ENCODE data around the gene COPG1.

COPG1 gene

DNA sequence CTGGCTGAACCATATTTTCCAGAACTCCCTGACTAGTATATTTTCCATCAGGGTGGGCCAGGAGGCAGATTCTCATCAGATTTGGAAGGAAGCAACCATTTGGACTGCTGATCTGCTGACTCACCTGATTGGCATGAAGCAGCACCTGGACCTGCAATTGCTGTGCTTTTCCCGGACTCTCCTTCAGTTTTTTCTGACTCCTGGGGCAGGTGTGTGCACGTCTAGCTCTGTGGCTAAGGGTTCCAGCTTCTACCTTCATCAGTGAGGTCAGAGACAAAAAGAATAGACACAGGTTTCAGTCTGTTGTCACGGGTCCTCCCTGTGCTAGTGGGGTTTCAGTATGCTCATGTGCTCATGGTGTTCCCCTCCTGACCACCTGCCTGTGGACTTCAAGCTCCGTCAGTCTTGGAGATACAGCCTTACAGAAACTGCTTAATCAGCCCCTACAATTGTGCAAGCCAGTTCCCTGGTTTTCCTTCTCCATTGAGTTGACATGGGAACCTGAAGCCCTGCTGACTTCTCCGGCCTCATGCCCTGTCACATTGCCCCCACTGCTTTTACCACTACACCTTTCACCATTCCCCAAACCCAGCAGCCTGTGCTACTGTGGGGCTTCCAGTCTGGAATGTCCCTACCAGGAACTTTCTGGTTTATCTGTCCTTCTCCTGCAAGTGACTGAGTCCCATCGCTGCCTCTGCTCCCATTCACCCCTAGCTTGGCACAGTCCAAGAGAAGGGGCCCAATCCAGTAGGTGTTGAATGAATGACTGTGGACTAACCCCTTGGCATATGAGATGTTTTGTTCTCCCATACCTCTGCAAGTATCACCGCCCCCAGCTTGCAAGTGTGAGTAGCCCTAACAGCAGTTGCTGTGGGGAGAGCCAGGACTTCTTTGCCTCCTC is 61.0 kb downstream of the COPG1 start:
- Histone ChIP-seq H3K36me3 (ENCODE audit: insufficient read depth, low read length) (no peaks in the 10 kb centered on the region), H3K27me3 (ENCODE audit: insufficient read depth, low read length) (no peaks in the 10 kb centered on the region), H3K27ac (ENCODE audit: low read depth, low read length) (no peak overlapping the region), H3K9ac (ENCODE audit: low read depth, low read length) (no peak overlapping the region), H3K4me3 (ENCODE audit: low read length) (no peak overlapping the region), H3K4me1 (ENCODE audit: insufficient read depth, low read length) (peaks cover 12% of the 10 kb centered on the region), H3K9me3 (ENCODE audit: insufficient read depth, low read depth, low read length) (no peaks in the 10 kb centered on the region)
- 87% methylated on average over 7 of the region's 7 CpGs for WGBS

DNA sequence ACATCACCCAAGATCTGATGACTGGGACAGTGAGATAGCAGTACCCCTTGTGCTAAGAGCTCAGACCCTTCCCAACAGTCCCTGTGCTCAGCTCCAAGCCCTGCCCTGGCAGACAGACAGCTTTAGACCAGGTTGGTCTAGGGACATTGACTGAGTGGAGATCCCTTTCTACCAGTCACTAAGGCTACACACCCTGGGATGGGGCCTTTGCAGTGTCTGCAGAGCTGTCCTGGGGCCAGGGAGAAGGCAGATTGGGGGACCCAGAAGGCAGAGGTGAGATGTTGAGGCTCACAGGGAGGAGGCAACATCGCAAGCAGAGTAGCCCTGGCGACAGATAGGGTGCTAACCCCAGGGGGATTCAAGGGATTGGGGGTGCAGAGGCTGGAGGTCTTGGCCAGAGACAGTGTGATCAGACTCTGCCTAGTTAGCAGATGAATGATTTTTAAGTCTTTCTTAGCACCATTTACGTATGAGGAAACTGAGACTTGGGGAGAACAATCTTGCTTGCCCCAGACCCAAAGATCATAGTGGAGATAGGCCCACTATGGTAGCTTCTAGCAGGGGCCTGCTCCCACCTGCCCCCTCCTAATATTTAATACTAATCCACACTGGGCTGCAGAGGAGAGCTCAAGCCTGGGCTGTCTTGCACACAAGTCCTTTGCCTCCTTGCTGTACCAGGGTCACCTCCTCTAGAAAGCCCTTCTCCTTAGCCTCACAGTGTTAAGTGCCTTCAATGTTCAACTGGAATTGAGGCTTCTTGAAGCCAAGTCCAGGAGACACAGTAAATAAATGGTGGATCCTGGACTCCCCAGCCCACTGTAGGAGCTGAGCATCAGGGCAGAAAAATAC is 61.9 kb downstream of the COPG1 start:
- WGBS = 96% methylated on average over 3 of the region's 3 CpGs
- Histone ChIP-seq H3K36me3 (ENCODE audit: insufficient read depth, low read length) (no peaks in the 10 kb centered on the region), H3K9me3 (ENCODE audit: insufficient read depth, low read depth, low read length) (no peaks in the 10 kb centered on the region), H3K9ac (ENCODE audit: low read depth, low read length) (no peak overlapping the region), H3K4me3 (ENCODE audit: low read length) (no peak overlapping the region), H3K27ac (ENCODE audit: low read depth, low read length) (no peak overlapping the region), H3K4me1 (ENCODE audit: insufficient read depth, low read length) (peaks cover 9% of the 10 kb centered on the region), H3K27me3 (ENCODE audit: insufficient read depth, low read length) (no peaks in the 10 kb centered on the region)

DNA sequence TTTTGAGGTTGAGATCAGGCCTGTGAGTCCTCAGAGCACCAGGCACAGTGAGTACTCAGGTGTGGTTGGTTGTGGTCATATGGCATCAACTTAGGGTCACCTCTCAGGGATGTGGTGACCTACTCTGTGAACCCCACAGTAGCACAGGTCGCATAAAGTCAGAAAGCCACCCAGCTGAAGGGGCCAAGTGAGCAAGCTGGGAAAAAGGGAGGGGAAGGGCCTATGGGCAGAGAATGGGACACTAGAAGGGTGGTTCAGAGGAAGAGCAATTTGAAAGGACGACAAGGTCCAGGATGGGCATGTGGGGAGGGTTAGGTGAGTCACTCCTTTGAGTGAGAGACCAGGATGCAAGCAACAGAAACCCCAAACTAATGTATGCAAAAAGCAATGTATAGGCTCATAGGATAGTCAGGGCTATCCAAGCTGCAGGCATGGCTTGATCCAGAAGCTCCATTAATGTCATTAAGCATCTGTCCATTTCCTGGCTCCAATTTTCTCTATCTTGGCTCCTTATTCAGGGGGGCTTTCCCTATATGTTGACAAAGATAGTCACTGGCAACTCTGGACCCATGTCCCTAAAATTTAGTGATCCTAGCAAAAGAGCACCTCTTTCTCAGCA is 62.7 kb downstream of the COPG1 start:
- no peak overlapping the region for H3K9ac ChIP-seq (ENCODE audit: low read depth, low read length)
- 81% methylated on average over 2 of the region's 2 CpGs for WGBS

DNA sequence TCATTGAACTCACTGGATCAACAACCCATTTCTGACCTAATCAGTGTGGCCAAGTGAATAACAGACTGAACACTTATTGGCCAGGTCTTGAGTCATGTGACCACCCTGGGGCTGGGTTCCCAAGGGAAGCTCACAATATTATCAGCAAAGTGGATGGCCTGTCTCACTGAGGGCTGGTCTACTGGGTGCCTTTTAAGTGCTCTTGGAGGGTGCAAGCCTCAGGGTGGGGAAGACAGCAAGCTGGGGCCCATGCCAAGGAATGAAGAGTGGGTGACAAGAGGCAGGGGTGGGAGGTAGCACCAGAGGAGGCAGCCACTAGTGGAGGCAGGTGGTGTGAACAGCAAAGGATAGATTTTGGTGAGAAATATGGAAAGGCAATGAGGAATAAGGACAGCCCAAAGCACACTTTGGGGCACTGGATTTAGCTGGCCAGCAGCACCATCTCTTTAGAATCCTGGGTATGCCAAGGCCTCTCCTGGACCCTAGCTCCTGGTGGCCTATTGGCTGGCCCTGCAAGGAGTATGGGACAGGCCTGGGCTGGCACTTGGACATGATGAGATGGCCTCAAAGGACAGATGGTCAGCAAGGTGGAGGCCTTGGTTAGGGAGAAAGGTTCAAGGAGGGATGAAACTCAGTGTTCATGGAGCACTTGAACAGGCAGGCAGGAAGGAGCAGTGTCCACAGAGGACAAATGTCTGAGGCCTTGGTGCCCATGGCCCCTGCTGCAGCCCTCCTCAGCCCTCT is 63.4 kb downstream of the COPG1 start:
- H3K27ac ChIP-seq (ENCODE audit: low read depth, low read length) = no peak overlapping the region
- H3K9ac ChIP-seq (ENCODE audit: low read depth, low read length) = no peak overlapping the region
- no peaks in the 10 kb centered on the region for H3K36me3 ChIP-seq (ENCODE audit: insufficient read depth, low read length)
- no peaks in the 10 kb centered on the region for H3K27me3 ChIP-seq (ENCODE audit: insufficient read depth, low read length)
- H3K4me1 ChIP-seq (ENCODE audit: insufficient read depth, low read length) = peaks cover 9% of the 10 kb centered on the region
- H3K4me3 ChIP-seq (ENCODE audit: low read length) = no peak overlapping the region
- H3K9me3 ChIP-seq (ENCODE audit: insufficient read depth, low read depth, low read length) = no peaks in the 10 kb centered on the region

More for the DNA sequence above, 62.7 kb downstream of the COPG1 start:
- Histone ChIP-seq H3K4me3 (ENCODE audit: low read length) (no peak overlapping the region), H3K4me1 (ENCODE audit: insufficient read depth, low read length) (peaks cover 9% of the 10 kb centered on the region), H3K36me3 (ENCODE audit: insufficient read depth, low read length) (no peaks in the 10 kb centered on the region), H3K9me3 (ENCODE audit: insufficient read depth, low read depth, low read length) (no peaks in the 10 kb centered on the region), H3K27me3 (ENCODE audit: insufficient read depth, low read length) (no peaks in the 10 kb centered on the region), H3K27ac (ENCODE audit: low read depth, low read length) (no peak overlapping the region)

DNA sequence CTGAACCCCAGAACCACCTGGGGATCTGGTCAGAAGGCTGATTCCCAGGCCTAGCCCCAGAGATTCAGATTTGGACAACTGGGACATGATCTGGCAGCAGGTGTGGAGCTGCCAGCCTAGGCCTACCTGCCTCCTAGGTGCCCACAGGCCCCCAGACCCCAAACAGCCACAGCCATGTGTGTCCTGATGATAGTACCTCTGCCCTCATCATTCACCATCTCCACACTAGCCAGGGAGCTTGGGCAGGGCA is 63.9 kb downstream of the COPG1 start:
- Histone ChIP-seq H3K27ac (ENCODE audit: low read depth, low read length) (no peak overlapping the region), H3K27me3 (ENCODE audit: insufficient read depth, low read length) (no peaks in the 10 kb centered on the region), H3K4me1 (ENCODE audit: insufficient read depth, low read length) (peaks cover 9% of the 10 kb centered on the region), H3K9me3 (ENCODE audit: insufficient read depth, low read depth, low read length) (no peaks in the 10 kb centered on the region), H3K4me3 (ENCODE audit: low read length) (no peak overlapping the region), H3K36me3 (ENCODE audit: insufficient read depth, low read length) (no peaks in the 10 kb centered on the region), H3K9ac (ENCODE audit: low read depth, low read length) (no peak overlapping the region)

DNA sequence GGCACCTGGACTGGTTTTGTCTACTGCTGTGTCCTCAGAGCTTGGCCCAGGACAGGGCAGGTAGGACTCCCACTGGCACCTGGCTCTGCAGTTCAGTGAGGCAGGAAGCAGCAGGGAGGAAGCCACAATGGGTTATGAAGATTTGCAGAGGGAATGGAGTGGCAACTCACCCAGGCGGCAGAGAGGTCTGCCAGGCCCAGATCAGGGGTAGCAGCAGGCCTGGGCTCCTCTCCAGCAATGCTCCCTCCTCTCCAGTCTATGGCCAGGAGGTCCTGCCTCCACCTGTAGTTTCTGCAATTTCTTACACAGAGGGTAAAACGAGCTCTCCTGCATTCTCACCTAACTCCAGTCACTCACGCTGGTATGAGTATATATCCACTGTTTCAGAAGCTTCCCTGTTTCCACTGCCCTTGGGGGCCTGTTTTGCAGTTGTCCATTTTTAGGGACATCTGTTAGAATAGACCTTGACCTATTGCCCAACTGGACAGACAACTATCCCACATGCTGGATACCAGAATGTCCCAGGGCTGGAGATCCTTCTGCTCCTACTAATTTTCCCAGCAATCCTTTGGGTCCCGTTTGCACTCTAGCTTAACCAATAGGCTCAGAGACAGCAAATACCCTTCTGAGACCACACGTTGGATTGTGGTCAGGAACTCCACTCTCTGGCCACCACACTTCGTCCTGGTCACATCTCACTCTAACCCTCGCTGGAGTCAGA is 64.4 kb downstream of the COPG1 start:
- H3K9ac ChIP-seq (ENCODE audit: low read depth, low read length) = peak overlapping the region; percentile 85; the same call in 1 of the 2 replicates
- no peak overlapping the region for H3K27ac ChIP-seq (ENCODE audit: low read depth, low read length)
- no peaks in the 10 kb centered on the region for H3K9me3 ChIP-seq (ENCODE audit: insufficient read depth, low read depth, low read length)
- H3K27me3 ChIP-seq (ENCODE audit: insufficient read depth, low read length) = no peaks in the 10 kb centered on the region
- H3K4me1 ChIP-seq (ENCODE audit: insufficient read depth, low read length) = peaks cover 9% of the 10 kb centered on the region
- H3K4me3 ChIP-seq (ENCODE audit: low read length) = peak overlapping the region; percentile 95
- H3K36me3 ChIP-seq (ENCODE audit: insufficient read depth, low read length) = no peaks in the 10 kb centered on the region
- WGBS = 68% methylated on average over 7 of the region's 7 CpGs

DNA sequence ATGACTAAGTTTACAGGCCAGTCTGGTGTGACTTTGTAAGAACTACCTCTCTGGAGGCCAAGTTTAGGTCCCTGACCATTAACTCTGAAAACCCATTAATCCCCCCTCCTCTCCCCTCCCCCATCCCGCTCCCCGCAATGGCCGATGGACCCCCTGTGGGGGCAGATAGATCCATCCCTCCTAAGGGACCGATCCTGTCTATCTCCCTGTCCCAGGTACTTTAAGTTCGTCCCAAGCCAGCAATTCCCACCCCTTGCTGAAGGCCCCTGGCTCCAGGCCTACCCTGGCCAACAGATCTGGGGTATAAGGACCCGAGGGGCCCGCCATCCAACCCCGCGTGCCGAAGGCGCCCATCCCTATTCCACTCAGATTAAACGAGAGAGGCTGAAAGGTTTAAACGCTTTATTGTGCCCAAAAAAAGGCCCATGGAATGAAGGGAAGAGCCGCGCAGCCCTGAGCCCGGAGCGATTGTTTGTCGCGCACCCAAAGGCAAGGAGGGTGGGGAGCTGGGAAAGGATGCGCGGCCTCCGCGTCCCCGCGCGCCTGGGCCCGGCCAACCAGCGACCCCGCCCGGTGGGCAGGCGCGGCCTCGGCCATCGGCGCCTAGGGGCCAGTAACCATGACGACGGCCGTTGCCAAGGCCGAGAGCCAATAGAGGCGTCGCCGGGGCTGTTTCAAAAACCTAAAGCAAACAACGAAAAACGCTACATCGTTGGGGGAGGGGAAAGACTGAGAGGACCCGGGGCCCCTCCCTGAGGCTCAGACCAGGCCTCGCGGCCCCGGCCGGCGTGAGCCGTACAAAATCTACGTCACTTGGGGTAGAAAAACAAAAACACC is 65.2 kb downstream of the COPG1 start:
- Histone ChIP-seq H3K36me3 (ENCODE audit: insufficient read depth, low read length) (no peaks in the 10 kb centered on the region), H3K4me3 (ENCODE audit: low read length) (peak overlapping the region; percentile 95)

DNA sequence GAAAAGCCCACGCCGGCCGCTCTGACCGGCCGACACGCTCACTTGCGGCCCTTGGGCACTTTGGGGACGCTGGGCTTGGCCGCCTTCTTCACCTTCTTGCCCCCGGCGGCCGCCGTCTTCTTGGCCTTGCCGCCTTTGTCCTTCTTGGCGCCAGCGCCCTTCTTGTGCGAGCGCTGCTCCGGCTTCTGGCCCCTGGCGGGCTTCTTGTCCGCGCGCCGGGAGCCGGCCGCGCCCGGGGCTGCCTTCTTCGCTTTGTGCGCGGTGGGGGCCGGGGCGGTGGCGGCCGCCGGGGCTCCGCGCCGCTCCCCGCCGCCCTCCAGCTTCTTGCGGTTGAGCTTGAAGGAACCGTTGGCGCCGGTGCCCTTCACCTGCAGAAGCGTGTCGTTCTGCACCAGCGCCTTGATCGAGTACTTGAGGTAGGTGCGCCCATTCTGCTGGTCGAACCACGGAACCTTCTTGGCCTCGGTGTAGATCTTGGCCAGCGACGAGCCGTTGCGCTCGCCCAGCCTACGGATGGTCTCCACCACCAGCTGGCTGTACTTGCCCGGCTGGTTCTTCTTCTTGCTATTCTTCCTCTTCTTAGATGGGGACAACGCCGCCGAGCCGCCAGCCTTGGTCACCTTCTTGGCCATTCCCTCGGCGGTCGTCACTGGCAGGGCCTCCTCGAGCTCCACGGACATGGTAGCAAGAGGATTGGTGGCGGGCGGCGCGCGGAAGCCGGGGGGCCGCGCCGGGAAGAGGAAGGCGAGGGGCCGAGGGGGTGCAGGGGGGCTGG is 66.0 kb downstream of the COPG1 start:
- Histone ChIP-seq H3K4me3 (ENCODE audit: low read length) (peak overlapping the region; percentile 95), H3K4me1 (ENCODE audit: insufficient read depth, low read length) (peaks cover 6% of the 10 kb centered on the region), H3K27me3 (ENCODE audit: insufficient read depth, low read length) (no peaks in the 10 kb centered on the region), H3K36me3 (ENCODE audit: insufficient read depth, low read length) (0 out of 2 replicates have a peak, but pooled peaks cover 3% of the 10 kb centered on the region), H3K9me3 (ENCODE audit: insufficient read depth, low read depth, low read length) (no peaks in the 10 kb centered on the region), H3K27ac (ENCODE audit: low read depth, low read length) (peak overlapping the region; percentile 51; the same call in 1 of the 2 replicates), H3K9ac (ENCODE audit: low read depth, low read length) (peak overlapping the region; percentile 85)
- under 1% methylated on average over 80 of the region's 80 CpGs for WGBS

More for the DNA sequence above, 65.2 kb downstream of the COPG1 start:
- 3% methylated on average over 53 of the region's 53 CpGs for WGBS
- H3K27ac ChIP-seq (ENCODE audit: low read depth, low read length) = peak overlapping the region; percentile 64; the same call in 1 of the 2 replicates
- no peaks in the 10 kb centered on the region for H3K9me3 ChIP-seq (ENCODE audit: insufficient read depth, low read depth, low read length)
- peaks cover 9% of the 10 kb centered on the region for H3K4me1 ChIP-seq (ENCODE audit: insufficient read depth, low read length)
- peak overlapping the region; percentile 85 for H3K9ac ChIP-seq (ENCODE audit: low read depth, low read length)
- no peaks in the 10 kb centered on the region for H3K27me3 ChIP-seq (ENCODE audit: insufficient read depth, low read length)

DNA sequence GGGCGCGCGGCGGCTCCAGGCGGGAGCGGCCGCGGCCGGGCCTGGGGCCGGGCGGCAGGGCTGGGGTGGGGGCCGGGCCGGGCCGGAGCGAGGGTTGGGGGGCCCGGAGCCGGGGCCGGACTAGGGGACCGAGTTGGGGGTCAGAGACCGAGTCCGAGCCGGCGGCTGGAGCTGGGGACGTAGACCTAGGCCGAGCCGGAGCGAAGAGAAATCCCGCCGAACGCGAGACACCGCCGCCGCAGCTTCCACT is 66.5 kb downstream of the COPG1 start:
- peak overlapping the region; percentile 95 for H3K4me3 ChIP-seq (ENCODE audit: low read length)
- under 1% methylated on average over 34 of the region's 34 CpGs for WGBS
- peak overlapping the region; percentile 85 for H3K9ac ChIP-seq (ENCODE audit: low read depth, low read length)
- no peaks in the 10 kb centered on the region for H3K9me3 ChIP-seq (ENCODE audit: insufficient read depth, low read depth, low read length)
- H3K4me1 ChIP-seq (ENCODE audit: insufficient read depth, low read length) = peaks cover 6% of the 10 kb centered on the region
- H3K36me3 ChIP-seq (ENCODE audit: insufficient read depth, low read length) = peaks cover 8% of the 10 kb centered on the region
- no peak overlapping the region for H3K27ac ChIP-seq (ENCODE audit: low read depth, low read length)
- H3K27me3 ChIP-seq (ENCODE audit: insufficient read depth, low read length) = no peaks in the 10 kb centered on the region

Data from HUES64 (cell line).